ENCODE data around the gene SHH.

- TF ChIP-seq CTCF (conservative IDR thresholded peaks at IDR 0.05; ENCODE audit: low read depth, low read length) = no peak
- no peak for TF ChIP-seq EZH2phosphoT487 (IDR thresholded peaks at IDR 0.05; ENCODE audit: borderline replicate concordance, low read length)
- TF ChIP-seq EZH2 (IDR thresholded peaks at IDR 0.05; ENCODE audit: low read length, unreplicated experiment) = no peak
These were observed 8.5 kb upstream of the SHH start for GRCh38 chr7:155820788-155821187.
